Astrocyte of the spinal cord (primary cell): Measurements from ENCODE around the gene PPP1R13L.

Source experiments
- DNase-seq: peaks from one replicate; pipeline ENCODE4 v3.0.0; 2011; ENCODE audit warnings: low read depth, low spot score
- H3K4me3 ChIP-seq: 2 replicates; pipeline ENCODE4 v1.5.1; 2011; ENCODE audit warnings: low read depth, mild to moderate bottlenecking, low read length, moderate library complexity
- in situ Hi-C: cut with HindIII; loops from 2 replicates; pipeline ENCODE4 v1.10.0; 2017; ENCODE audit warnings: low sequenced_read_pairs
- TF ChIP-seq, protein P1 (sequence below): IDR thresholded peaks from 2 replicates; pipeline ENCODE4 v1.5.1; 2012; ENCODE audit warnings: low read depth, mild to moderate bottlenecking, low read length, inconsistent platforms

Gene PPP1R13L

DNA sequence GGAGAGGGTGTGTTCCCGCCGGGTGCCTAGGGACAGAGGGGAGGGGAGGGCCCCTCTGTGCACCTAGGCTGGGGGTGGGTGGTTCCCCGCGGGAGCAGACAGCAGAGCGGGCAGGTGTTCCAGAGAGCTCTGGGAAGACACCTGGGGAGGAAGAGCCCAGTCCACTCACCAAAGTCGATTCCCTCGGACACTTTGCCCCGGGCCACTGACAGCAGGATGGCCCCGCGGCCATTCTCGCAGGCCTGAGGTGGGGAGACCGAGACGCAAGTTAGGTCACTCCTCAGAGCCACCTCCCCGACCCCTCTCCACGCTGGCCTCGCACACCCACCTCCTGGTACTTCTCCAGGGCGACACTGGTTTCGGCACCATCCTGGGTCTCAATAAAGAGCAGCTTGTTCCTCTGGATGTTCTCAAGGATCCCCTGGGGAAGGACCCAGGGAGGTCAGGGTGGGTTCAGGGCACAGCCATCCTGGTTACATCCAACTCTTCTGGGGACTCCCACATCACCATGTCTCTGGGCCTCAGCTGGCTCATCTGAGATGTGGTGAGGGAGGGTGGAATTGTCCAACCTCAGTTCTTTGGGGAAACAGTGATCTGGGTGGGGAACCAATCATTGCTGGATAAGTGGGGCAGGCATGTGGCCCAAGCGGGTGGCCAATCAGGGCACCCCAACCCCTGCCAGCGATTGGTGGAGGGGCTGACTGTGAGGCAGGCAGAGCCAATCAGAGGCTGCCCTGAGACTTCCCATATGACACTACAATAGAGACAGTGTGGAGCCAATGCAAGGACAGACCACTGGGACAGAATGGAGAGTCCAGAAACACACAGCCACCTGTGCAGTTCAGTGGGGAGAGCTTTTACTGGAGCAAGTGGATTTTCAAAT lies 51.7 kb downstream of the PPP1R13L start:
- H3K4me3 ChIP-seq: no peak overlapping the region
- TF ChIP-seq, protein P1, sequence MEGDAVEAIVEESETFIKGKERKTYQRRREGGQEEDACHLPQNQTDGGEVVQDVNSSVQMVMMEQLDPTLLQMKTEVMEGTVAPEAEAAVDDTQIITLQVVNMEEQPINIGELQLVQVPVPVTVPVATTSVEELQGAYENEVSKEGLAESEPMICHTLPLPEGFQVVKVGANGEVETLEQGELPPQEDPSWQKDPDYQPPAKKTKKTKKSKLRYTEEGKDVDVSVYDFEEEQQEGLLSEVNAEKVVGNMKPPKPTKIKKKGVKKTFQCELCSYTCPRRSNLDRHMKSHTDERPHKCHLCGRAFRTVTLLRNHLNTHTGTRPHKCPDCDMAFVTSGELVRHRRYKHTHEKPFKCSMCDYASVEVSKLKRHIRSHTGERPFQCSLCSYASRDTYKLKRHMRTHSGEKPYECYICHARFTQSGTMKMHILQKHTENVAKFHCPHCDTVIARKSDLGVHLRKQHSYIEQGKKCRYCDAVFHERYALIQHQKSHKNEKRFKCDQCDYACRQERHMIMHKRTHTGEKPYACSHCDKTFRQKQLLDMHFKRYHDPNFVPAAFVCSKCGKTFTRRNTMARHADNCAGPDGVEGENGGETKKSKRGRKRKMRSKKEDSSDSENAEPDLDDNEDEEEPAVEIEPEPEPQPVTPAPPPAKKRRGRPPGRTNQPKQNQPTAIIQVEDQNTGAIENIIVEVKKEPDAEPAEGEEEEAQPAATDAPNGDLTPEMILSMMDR: no peak
- in situ Hi-C loops: no loop called here
- no peak for DNase-seq

DNA sequence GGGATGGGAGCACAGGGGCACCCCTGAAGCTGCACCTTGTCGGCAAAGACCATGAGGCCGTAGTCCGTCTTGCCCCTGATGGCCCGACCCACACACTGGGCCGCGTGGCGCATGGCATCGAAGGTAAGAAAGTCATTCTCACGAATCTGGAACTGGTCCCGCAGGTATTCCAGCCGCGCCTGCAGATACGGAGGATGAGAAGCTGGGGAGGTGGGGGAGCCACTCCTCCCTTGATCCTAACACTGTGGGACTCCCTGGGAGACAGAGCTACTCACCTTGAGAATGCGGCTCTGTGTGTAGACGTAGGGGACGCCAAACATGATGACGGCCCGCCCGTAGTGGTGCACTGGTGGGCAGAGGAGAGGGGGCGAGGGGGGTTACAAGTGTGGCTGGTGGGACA lies 52.4 kb downstream of the PPP1R13L start:
- in situ Hi-C loops: no loop called here
- DNase-seq: no peak
- no peak overlapping the region for H3K4me3 ChIP-seq
- TF ChIP-seq, protein P1: no peak

DNA sequence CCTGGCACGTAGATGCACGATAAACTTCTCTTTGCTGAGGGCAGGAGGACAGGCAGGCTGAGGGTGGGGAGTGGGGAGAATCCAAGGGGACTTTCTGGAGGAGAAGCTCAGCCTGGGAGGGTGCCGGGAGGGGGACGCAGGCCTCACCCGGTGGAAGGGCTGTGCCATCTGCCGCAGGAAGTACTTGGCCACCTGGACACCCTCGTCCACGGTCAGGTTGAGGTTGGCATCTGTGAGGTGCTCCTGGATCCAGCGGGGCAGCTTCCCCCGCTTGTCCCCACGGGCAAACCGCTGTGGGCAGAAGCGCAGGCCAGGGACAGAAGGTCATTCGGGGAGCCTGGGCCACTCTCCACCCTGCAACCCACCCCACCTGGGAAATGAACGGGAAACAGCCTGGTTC lies 52.8 kb downstream of the PPP1R13L start:
- TF ChIP-seq, protein P1: no peak
- in situ Hi-C loops: no loop called here
- no peak overlapping the region for H3K4me3 ChIP-seq
- no peak for DNase-seq

DNA sequence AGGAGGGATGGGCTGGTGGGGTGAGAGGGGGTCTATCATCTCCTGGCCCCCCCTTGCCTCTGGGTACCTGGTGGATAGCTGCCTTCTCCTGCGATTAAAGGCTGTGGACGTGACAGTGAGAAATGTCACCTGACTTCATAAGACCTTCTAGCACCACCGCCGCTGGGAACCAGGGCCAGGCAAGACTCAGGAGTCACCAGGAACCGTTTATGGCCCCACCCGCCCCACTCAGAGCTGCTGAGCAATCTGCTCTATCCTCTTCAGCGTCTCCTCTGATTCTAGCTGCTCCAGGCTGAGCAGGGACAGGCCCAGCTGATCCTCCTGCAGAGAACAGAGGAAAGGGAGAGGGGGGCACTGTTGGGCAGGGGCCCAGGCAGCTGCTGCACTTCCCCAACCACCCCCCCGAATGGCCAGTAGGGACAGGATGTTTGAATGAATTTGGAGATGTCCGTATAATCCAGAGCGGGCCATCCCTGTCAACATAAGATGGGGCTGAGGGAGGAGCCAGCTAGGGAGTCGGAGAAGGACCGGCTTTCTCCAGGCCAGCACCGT lies 53.4 kb downstream of the PPP1R13L start:
- in situ Hi-C loops: no loop called here
- H3K4me3 ChIP-seq: no peak overlapping the region
- TF ChIP-seq, protein P1: no peak
- DNase-seq: no peak

- TF ChIP-seq, protein P1: no peak
- in situ Hi-C loops: no loop called here
- DNase-seq: no peak
- no peak overlapping the region for H3K4me3 ChIP-seq
Measured at GRCh38 chr19:45350477-45351058, 54.3 kb downstream of the PPP1R13L start.

GRCh38 chr19:45349430-45349941 lies 55.4 kb downstream of the PPP1R13L start:
- DNase-seq: no peak
- TF ChIP-seq, protein P1: no peak
- in situ Hi-C loops: no loop called here
- no peak overlapping the region for H3K4me3 ChIP-seq
